Measurements from ENCODE around the gene ALDH16A1. TPM values are rescaled to one million over a fixed set of nuclear protein-coding genes. Genes with fewer than 3 reads are reported as not detected.
"Not testable (repeated sequence)": the region's sequence is repeated elsewhere in the genome, so short reads cannot be mapped to it uniquely, and the experiment has no call there.

ALDH16A1 gene
- polyA plus RNA-seq, 12 donors, result 7.3 to 19.4 (median 9.1) TPM; not detected in 1

DNA sequence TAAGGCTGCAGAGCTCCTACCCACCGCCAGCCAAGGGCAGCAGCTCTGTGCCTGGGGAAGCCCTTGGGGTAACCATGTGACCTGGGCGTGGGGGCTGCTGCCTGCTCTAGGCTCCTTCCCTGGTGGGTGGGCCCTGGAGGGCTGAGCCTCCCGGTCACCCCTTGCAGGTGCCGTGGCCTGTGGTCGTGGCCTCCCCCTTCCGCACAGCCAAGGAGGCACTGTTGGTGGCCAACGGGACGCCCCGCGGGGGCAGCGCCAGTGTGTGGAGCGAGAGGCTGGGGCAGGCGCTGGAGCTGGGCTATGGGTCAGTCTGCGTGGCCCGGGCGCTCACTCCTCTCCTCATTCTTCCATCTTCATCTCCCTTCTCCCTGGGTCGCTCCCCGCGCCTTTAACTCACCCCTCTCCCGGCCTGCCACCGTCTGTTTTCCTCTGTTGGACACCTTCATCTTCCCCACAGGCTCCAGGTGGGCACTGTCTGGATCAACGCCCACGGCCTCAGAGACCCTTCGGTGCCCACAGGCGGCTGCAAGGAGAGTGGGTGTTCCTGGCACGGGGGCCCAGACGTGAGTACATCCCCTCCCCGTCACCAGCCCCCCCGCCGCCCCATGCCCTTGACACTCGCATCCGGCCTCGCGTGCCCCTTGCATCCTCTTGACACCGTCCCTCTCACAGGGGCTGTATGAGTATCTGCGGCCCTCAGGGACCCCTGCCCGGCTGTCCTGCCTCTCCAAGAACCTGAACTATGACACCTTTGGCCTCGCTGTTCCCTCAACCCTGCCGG is 11.1 kb downstream of the ALDH16A1 start:
- DNase-seq, result no peak

DNA sequence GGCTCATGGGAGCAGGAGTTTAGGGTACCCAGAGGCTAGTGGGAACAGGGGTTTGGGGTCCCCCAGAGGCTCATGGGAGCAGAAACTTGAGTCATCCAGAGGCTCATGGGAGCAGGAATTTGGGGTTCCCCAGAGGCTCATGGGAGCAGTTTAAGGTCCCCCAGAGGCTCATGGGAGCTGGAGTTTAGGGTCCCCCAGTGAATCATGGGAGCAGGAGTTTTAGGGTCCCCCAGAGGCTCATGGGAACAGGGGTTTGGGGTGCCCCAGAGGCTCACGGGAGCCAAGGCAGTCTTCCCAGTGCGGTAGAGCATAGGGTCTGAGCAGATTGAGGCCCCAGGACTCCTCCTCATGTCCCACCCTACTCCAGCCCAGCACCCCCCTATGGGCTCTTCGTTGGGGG is 12.3 kb downstream of the ALDH16A1 start:
- DNase-seq, result no peak

DNA sequence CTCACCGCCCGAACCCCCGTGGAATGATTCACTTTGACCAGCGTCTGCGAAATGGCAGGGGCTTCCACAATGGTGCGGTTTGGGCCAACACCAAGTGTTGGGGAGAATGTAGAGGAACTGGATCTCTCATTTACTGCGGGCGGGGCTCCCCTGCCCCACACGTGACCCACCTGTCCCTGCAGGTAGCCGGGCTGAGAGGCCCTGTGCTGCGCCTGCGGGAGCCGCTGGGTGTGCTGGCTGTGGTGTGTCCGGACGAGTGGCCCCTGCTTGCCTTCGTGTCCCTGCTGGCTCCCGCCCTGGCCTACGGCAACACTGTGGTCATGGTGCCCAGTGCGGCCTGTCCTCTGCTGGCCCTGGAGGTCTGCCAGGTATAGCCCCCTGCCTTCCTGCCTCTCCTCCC is 15.2 kb downstream of the ALDH16A1 start:
- no peak for DNase-seq

DNA sequence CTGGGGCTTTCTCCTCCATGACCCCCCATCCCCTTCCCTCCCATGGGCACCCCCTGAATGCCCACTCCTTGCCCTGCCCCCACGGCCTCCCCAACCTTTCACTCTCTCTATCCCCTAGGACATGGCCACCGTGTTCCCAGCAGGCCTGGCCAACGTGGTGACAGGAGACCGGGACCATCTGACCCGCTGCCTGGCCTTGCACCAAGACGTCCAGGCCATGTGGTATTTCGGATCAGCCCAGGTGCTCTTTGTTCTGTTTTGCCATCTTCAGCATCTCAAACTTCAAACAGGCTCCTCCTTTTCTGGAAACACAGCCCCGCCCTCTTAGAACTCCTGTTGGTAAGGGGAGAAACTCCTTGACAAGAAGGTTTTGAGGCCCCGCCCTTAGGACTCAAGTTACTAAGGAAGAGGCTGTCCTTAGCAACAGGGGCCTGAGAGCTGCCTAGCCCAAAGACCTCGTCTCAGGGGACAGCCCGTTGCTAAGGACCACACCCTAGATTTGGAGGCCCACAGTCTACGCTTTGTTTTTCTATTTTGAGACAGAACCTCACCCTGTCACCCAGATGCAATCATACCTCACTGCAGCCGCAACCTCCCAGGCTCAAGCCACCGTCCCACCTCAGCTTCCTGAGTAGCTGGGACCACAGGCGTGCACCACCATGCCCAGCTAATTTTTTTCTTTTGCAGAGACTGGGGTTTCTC is 15.9 kb downstream of the ALDH16A1 start:
- DNase-seq, result peak; percentile 86

DNA sequence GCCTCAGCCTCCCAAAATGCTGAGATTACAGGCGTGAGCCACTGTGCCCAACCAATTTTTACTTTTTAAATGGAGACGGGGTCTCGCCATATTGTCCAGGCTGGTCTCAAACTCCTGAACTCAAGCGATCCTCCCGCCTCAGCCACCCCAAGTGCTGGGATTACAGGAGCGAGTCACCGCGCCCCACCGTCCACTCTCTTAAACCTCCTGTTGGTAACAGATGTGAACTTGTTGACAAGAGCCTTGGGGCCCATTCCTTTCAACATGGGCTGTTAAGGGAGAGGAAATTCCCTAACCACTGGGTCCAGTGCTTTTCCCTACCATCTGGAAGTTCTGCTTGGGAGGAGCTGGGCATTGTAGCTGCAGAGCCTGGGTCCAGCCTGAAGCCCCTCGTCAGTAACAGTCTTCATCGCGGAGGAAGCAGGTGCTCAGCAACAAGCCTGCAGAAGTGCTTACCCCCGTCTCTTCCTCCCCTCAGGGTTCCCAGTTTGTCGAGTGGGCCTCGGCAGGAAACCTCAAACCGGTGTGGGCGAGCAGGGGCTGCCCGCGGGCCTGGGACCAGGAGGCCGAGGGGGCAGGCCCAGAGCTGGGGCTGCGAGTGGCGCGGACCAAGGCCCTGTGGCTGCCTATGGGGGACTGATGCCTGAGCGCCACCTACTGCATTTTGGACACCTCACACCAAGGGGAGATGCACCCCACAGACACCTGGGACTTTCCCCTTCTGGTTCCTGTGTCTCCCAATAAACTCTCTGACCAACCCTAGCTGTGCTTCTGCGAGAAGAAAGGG is 17.0 kb downstream of the ALDH16A1 start:
- no peak for DNase-seq

DNA sequence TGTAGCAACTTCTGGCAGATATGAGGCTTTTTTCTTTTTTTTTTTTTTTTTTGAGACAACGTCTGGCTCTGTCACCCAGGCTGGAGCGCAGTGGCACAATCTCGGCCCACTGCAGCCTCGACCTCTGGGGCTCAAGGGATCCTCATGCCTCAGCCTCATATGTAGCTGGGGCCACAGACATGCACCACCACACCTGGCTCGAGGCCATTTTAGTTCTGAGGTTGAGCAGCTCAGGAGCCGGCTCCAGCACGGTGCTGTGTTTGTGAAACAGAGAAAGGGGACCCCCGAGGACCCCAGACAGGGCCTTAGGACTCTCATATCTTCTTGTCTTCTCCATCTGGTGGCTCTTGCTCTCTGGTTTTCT is 17.6 kb downstream of the ALDH16A1 start:
- DNase-seq, result no peak

DNA sequence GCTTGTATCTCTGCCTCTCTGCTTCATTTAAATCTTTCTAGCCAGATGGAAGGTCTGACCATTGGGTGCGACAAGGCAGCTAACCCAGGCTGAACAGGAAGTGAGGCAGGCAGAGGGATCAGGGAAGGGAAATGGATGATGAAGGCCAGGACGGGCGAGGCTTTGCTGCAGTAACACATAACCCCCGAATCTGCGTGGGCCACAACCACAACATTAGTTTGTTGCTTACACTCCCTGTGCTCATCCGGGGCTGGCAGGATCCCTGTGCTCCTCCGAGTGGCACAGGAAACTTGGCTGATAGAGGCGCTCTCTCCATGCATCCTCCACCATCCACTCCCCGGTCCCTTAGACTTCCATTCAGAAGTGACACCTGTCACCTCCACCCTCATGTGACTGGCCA is 19.9 kb downstream of the ALDH16A1 start:
- DNase-seq, result no peak

DNA sequence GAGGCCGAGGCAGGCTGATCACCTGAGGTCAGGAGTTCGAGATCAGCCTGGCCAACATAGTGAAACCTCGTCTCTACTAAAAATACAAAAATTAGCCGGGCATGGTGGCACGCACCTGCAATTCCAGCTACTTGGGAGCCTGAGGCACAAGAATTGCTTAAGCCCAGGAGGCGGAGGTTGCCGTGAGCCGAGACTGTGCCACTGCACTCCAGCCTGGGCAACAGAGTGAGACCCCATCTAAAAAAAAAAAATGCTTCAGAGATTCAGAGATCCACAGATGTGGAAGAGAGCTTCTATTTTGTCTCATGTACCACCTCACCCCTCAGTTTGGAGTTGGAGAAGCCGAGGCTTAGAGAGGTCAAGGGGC is 20.5 kb downstream of the ALDH16A1 start:
- not testable (repeated sequence) for DNase-seq

DNA sequence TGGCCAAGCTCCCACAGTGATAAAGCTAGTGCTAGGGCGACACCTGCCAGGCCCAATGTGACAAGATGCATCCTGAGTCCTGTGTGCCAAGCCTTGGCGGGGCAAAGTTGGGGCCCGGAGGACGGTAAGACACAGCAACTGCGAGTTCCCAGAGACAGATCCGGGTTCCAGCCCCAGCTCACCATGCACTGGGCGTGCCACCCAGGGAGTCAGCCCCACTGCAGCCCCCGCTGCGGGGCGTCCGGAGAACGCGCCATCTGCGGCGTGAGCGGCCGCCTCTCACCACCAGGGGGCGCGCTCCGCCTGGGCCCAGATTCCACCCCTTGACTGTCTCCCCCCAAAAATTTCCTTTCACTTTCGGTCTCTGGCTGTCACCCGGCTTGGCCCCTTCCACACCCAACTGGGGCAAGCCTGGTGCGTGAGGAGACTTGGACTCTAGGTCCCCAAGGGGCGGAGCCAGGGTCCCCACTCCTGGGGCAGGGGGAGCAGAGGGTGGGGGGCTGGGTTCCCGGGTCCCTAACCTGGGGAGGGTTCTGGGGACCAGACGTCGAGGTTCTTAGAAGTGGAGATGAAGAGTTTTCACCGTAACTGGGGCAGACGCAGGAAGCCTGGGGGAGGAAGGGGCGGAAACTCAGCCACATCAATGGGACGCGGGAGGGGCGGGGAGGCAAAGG is 21.0 kb downstream of the ALDH16A1 start, which contains the start of gene FLT3LG:
FLT3LG (plus strand) TSS at position 348 of the 674 bp plus-strand sequence. CDS start 425 bp downstream, outside the sequence.
- peak; percentile 83 for DNase-seq

DNA sequence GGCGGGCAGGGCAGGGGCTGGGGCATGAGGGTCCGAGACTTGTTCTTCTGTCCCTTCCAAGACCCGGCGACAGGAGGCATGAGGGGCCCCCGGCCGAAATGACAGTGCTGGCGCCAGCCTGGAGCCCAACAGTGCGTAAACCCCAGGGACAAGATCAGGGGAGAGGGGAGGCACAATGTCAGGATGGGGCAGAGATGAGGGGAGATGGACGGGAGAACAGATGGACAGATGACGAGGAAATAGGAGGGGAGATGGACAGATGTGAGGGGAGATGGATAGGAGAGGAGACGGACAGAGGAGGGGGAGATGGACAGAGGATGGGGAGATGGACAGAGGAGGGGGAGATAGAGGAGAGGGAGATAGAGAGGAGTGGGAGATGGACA is 21.5 kb downstream of the ALDH16A1 start:
- DNase-seq, result no peak

DNA sequence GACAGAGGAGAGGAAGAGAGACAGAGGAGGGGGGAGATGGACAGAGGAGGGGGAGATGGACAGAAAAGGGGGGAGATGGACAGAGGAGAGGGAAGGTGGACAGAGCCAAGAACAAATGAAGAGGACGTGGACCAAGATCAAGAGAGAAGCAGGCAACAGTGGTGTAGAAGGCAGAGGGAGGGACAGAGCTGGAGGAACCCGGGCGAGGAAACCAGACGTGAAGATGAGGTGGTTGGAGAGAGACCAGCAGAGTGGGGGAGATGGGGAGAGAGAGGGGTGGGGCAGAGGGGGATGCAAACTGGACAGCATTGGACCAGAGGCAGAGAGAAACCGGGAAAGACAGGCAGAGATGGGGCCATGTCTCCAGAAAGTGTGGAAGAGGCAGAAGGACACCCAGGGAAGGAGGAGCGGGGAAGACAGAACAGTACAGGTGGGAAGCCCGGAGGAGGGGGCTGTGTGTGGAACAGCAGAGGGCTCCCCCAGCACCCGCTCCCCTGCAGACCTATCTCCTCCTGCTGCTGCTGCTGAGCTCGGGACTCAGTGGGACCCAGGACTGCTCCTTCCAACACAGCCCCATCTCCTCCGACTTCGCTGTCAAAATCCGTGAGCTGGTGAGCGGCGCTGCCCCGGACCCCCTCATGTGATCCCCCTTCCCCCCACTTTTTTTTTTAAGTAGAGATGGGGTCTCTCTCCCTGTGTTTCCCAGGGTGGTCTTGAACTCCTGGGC is 22.3 kb downstream of the ALDH16A1 start:
- DNase-seq, result no peak

DNA sequence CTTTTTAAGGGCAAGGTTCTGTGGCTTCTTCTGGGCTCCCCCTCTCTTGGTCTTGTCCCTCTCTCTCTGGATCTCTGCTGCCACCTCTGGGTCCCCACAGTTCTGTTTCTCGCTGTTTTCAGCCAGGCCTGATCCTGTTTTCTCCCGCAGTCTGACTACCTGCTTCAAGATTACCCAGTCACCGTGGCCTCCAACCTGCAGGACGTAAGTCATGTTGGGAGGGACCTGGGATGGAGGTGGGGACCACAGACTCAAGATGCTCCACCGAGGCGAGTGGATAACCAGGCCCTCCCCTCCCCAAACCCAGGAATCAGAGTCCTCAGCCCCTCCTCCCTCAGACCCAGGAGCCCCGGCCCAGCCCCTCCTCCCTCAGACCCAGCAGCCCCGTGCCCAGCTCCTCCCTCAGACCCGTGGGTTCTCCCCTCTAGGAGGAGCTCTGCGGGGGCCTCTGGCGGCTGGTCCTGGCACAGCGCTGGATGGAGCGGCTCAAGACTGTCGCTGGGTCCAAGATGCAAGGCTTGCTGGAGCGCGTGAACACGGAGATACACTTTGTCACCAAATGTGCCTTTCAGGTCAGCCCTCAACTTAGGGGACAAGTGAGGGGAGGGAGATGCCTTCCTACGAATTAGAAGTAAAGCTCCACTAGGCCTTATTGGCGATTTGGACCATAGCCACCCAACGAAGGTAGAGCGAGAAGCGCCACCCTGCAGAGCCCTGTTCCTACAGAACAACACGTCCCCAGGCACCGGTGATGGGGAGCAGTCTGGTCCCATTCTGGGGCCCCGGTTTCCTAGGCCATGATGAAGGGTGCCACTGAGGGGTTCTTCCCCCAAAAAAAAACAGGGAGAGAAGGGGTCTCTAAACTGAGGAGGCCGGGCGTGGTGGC is 23.2 kb downstream of the ALDH16A1 start:
- DNase-seq, result no peak

DNA sequence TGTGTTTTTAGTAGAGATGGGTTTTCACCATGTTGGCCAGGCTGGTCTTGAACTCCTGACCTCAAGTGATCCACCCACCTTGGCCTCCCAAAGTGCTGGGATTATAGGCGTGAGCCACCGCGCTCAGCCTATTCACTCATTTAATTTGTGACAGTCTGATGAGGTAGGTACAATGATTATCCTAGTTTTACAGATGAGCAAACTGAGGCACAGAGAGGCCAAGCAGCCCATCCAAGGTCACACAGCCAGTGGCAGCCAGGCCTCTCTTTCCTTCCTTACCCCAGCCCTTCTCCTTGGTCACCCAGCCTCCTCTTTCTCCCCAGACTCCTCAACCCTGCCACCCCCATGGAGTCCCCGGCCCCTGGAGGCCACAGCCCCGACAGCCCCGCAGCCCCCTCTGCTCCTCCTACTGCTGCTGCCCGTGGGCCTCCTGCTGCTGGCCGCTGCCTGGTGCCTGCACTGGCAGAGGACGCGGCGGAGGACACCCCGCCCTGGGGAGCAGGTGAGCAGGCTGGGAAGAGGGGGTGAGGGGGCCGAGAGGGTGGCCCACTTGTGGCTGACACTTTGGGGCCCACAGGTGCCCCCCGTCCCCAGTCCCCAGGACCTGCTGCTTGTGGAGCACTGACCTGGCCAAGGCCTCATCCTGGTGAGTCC is 27.1 kb downstream of the ALDH16A1 start:
- no peak for DNase-seq

DNA sequence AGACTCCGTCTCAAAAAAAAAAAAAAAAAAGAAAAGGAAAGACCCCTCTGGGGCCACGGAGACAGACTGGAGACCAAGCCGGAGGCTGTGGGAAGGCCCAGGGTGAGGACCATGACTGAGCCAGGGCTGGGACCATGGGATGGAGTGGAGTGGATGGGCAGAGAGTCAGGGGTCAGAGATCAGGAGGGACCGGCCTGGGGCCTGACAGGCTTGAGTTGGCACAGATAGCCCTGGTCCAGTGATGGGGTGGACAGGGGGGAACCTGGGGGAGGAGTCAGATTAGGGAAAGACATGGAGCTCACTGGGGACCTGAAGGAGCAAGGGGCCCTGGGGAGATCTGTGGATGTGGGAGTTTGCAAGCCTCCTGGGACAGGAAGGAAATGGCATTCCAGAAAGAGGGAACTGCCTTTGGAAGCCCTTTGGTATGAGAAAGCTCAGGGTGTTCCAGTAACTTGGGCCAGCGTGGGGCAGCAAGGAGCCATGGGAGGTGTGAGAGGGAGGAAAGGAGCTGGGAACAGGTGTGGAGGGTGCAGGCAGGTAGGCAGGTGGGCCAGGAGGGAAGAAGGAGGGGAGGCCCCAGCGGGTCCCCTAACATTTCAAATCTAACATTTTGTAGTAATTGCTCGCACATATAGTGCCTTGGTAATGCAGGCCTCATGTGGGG is 28.1 kb downstream of the ALDH16A1 start:
- DNase-seq, result no peak

DNA sequence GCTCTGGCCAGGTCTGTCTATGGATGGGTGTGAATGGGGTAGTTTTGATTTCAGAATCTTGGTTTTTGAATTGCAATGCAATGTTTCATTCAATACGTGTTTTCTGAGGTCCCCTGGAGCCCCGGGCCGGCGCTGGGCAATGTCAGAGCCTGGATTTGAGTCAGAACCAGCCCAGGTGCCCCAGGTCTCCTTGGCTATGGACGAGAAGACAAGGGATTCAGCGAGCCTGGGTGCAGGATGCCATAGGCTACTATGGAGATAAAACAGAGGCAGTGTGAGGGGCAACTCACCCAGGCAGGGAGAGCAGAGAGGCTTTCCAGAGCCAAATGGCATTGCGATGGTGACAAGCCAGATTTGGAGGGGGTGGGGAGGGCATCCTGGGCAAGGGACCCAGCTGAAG is 33.2 kb downstream of the ALDH16A1 start:
- no peak for DNase-seq

DNA sequence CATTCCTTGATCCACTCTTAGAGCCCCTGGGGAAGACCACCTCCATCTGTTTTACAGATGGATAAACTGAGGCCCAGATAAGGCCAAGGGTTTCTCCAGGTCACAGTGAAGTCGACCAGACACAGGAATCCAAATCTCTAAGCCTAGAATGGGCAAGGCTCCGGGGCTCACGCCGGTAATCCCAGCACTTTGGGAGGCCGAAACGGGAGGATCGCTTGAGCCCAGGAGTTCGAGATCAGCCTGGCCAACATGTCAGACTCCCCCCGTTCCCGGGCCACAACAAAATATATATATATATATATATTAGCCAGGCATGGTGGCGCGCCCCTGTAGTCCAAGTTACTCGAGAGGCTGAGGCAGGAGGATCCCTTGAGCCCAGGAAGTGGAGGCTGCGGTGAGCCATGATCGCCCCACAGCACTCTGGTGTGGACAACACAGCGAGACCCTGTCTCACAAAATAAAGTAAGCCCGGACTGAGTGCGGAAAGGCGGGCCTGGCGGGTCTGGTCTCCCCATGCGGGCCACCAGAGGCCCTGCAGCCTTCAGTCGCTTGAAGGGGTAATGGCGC is 33.8 kb downstream of the ALDH16A1 start:
- no peak for DNase-seq

DNA sequence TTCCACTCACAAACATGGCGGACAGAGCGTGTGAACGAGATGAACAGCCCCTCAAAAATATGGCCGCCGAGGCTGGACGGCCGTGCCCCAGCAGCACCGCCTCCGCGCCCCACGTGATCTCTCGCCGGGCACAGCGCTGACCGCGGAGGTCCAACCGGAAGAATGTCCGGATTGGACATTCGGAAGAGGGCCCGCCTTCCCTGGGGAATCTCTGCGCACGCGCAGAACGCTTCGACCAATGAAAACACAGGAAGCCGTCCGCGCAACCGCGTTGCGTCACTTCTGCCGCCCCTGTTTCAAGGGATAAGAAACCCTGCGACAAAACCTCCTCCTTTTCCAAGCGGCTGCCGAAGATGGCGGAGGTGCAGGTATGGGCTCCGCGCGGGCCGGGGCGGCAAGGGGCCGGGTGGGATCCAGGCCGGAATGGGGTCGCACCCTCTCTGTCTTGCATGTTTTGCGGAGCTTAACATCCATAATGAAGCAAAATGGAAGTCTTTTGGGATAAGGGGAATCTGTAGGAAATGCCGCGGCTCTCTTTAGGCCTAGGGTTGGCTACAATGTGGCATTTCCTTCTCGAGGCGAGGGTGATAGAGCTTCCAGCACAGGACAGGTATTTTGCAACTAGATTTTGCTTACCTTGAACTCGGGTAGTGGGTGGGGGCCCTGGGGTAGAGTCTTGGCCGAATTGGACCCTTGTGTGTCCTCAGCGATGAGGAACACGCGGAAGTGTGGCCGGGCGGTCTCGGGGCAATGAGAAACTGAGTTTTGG is 34.4 kb downstream of the ALDH16A1 start, which contains the start of gene RPL13A:
RPL13A (plus strand) TSS at position 332 of the 769 bp plus-strand sequence; CDS start at position 354, 22 bp downstream.
- DNase-seq, result peak; percentile 100
